Inflammatory macrophage (primary cell): ENCODE measurements around the gene HCRT.
A peak's percentile ranks its signal among the peaks of the same experiment; 100 is the strongest.

Source experiments
- DNase-seq, 2 donors: peaks; one replicate each; pipeline ENCODE4 v3.0.0-alpha.2; 2020 to 2022

The HCRT gene

DNA sequence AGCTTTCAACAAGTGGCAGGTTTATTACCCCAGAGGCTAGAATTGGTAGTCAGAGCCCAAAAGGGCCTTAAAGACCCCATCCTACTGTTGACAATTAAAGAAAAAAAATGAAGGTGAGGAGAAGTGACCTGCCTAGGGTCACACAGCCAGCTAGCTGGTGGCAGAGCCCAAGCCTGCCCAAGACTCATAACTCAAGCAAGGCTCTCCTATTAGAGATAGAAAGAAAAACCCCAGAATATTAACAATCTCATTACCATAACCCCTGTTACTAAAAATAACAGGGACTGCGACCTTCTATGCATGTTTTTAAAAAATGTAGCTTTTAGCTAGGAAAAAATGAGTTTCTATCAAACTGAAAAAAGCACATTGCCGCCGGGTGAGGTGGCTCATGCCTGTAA is 48.6 kb downstream of the HCRT start:
- no peak for DNase-seq

DNA sequence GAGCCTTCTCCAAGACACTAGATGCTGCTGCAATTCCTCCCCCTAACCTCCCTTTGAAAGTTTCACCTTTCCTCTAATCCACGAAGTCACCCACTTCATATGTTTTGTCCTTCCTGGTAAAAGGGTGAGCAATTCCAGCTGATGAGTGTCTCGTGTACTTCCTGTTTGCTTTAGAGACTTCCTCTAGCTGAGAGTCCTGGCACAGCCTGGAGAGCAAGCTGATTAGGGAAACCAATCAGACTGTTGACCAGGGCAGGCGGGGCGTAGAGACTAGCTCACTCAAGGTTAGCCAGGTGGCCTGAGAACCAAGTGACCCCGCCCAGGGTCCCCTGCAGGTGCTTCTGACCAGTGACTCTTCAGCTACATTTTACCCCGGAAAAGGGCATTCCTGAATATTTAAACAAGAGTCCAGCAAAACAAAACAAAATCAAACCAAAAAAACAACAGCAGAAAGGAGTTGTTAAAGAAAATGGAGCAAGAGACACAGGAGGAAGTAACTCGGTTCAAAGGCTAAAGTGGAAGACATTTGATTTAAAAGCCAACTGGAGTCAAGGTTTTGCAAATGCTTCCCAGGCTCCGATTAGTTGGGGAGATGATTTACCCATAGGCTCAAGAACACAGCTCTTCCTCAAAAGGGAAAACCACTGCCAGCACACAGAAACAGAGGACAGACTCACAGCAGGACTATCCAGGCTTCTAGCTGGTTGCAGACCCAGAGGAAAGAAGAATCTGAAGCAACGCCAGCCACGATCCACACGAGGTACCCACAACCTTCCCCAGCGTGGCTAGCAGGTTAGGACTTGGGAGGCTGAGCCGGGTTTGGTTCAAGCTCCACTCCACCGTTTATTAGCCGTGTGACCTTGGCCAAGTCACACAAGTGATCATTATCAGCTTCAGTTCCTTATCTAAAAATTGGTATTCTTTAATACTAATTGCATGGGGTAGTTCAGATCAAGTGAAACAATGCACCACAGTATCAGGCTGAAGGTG is 49.3 kb downstream of the HCRT start:
- DNase-seq: peak; percentile 90 to 93

DNA sequence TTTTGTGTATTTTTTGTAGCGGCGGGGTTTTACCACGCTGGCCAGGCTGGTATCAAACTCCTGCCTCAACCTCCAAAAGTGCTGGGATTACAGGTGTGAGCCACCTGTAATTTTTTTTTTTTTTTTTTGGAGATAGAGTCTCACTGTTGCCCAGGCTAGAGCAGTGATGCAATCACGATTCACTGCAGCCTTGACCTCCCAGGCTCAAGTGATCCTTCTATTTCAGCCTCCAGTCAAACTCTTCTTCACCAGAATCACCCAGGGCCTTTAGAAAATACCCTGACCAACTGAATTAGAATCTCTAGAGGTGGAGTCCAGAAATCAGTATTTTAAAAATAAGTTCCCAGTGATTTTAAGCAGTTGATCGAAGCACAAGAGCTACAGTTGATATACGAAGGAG is 50.1 kb downstream of the HCRT start:
- DNase-seq: no peak
